A549 treated with AZD9567 at 1 μM for 4 hours (cell line): Measurements from ENCODE around the gene FAM83E. TPM values are rescaled to one million over a fixed set of nuclear protein-coding genes. Genes with fewer than 3 reads are reported as not detected.

ENCODE experiments used
- total RNA-seq: library from RNA; stranded (reverse); fragments of 200-300 nt; extraction: Qiagen RNA extraction; gene quantifications from 5 replicates; pipeline ENCODE4 v1.2.3, GENCODE V29; 2022; ENCODE audit not compliant: insufficient read depth

The FAM83E gene
- 0.21 to 0.33 TPM (median 0.31 TPM) in 4 of 5 replicates, not detected in the other for total RNA-seq

GRCh38 chr19:48614436-48615230, at the start of gene FAM83E:
Gene FAM83E, minus strand, starts transcription at chr19:48615076. Its CDS starts 1,704 bp downstream, at chr19:48613372.

GRCh38 chr19:48646001-48646721, 31.3 kb upstream of the FAM83E start, which contains the start of gene CA11:
Gene CA11, minus strand, starts transcription at chr19:48646187. Its CDS starts 555 bp downstream, at chr19:48645632.

GRCh38 chr19:48636859-48637448, 22.1 kb upstream of the FAM83E start, which contains the start of gene DBP:
Gene DBP, minus strand, starts transcription at chr19:48637379. Its CDS starts 385 bp downstream, at chr19:48636994.

GRCh38 chr19:48618916-48619691, 4.2 kb upstream of the FAM83E start, which contains the start of the genes RPL18 and SPHK2:
Gene RPL18, minus strand, starts transcription at chr19:48619178. Its CDS starts 35 bp downstream, at chr19:48619143.
Gene SPHK2, plus strand, starts transcription at chr19:48619506. Its CDS starts 1,009 bp downstream, at chr19:48620515.

GRCh38 chr19:48606463-48607358, 8.2 kb downstream of the FAM83E start, which contains the start of gene SPACA4:
Gene SPACA4, plus strand, starts transcription at chr19:48606742. Its CDS starts 237 bp downstream, at chr19:48606979.

Other genes with a start within 250 kb of the FAM83E start
- gene KDELR1, start 223.5 kb downstream of the FAM83E start, total RNA-seq: 388 to 423 TPM (median 399 TPM) in 5 replicates
- gene GRIN2D, start 221.4 kb downstream of the FAM83E start, total RNA-seq: 5.1 to 8.8 TPM (median 7.8 TPM) in 5 replicates
- 97.8 to 124 TPM (median 112 TPM) in 5 replicates for gene GRWD1, start 169.1 kb downstream of the FAM83E start, total RNA-seq
- gene KCNJ14, start 159.5 kb downstream of the FAM83E start, total RNA-seq: 1.1 to 2.5 TPM (median 1.3 TPM) in 4 of 5 replicates, not detected in the other
- 60.6 to 75.4 TPM (median 68.5 TPM) in 5 replicates for gene CYTH2, start 145.7 kb downstream of the FAM83E start, total RNA-seq
- 3.6 to 4.3 TPM (median 4.0 TPM) in 5 replicates for gene LMTK3, start 103.2 kb downstream of the FAM83E start, total RNA-seq
- gene SULT2B1, start 62.9 kb downstream of the FAM83E start, total RNA-seq: 14.1 to 16.2 TPM (median 14.9 TPM) in 5 replicates
- gene SPACA4, start 8.3 kb downstream of the FAM83E start, total RNA-seq: not detected in 5 replicates
- 3,115 to 3,428 TPM (median 3,246 TPM) in 5 replicates for gene RPL18, start 4.1 kb upstream of the FAM83E start, total RNA-seq
- 9.2 to 14.7 TPM (median 13.2 TPM) in 5 replicates for gene SPHK2, start 4.4 kb upstream of the FAM83E start, total RNA-seq
- 1.7 to 2.8 TPM (median 2.3 TPM) in 5 replicates for gene DBP, start 22.3 kb upstream of the FAM83E start, total RNA-seq
- 4.4 to 12.3 TPM (median 9.8 TPM) in 5 replicates for gene CA11, start 31.1 kb upstream of the FAM83E start, total RNA-seq
- gene NTN5, start 57.9 kb upstream of the FAM83E start, total RNA-seq: 0.26 to 0.48 TPM (median 0.29 TPM) in 4 of 5 replicates, not detected in the other
- gene FUT2, start 80.9 kb upstream of the FAM83E start, total RNA-seq: not detected in 5 replicates
- 0.31 to 0.46 TPM (median 0.38 TPM) in 4 of 5 replicates, not detected in the other for gene MAMSTR, start 104.6 kb upstream of the FAM83E start, total RNA-seq
- 0.52 to 3.2 TPM (median 0.64 TPM) in 5 replicates for gene RASIP1, start 125.5 kb upstream of the FAM83E start, total RNA-seq
- gene IZUMO1, start 131.8 kb upstream of the FAM83E start, total RNA-seq: 0.03 TPM in 1 of 5 replicates, not detected in the others
- 0.06 to 0.10 TPM (median 0.08 TPM) in 4 of 5 replicates, not detected in the other for gene FUT1, start 137.6 kb upstream of the FAM83E start, total RNA-seq
- not detected in 5 replicates for gene FGF21, start 140.4 kb upstream of the FAM83E start, total RNA-seq
- 56.8 to 66.6 TPM (median 61.9 TPM) in 5 replicates for gene BCAT2, start 196.0 kb upstream of the FAM83E start, total RNA-seq
- gene HSD17B14, start 221.4 kb upstream of the FAM83E start, total RNA-seq: 9.3 to 17.4 TPM (median 13.4 TPM) in 5 replicates